ENCODE data around the gene OSCP1.

Gene OSCP1

DNA sequence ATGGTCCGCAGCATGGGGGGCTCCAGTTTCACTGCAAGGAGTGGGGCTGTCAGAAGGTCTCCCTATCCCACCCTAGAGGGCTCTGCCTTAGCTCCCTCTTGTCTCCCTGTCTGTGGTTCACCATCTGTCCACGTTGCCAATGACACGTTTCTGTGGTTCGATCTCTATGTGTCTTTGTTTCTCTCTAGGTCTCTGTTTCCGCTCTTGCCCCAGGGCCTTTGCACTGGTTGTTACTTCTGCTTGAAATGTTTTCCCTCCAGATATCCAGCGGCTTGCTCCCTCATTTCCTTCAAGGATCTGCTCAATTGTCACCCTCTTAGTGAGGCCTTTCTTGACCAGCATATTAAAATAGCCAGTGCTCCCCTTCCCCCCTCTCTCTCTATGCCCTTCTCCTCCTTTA, 22.4 kb upstream of the OSCP1 start:
- DNase-seq = no peak

GRCh38 chr1:36471830-36472641, 21.8 kb upstream of the OSCP1 start:
- DNase-seq = no peak

GRCh38 chr1:36469163-36469562, 18.9 kb upstream of the OSCP1 start:
- DNase-seq = no peak

GRCh38 chr1:36467700-36468455, 17.6 kb upstream of the OSCP1 start:
- no peak for DNase-seq

DNA sequence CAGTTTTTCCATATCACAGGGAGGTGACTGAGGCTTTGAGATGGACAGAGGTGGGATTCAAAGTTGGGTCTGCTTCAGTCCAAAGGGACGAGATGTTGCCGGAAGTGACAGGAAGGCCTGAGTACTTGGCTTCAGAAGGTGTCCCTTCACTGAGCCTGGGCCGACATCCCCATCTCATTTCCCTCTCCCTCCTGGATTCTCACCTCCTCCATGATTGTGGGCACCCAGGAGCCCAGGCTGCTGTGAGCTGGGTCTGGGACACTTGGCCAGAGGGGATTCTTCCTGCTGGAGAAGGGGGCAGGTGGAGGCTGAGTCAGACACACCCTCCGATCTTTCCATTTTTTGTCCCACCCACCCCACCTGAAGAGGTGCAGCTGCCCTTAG, 16.8 kb upstream of the OSCP1 start:
- no peak for DNase-seq

- no peak for DNase-seq
These were observed 16.2 kb upstream of the OSCP1 start for GRCh38 chr1:36466370-36467026.

DNA sequence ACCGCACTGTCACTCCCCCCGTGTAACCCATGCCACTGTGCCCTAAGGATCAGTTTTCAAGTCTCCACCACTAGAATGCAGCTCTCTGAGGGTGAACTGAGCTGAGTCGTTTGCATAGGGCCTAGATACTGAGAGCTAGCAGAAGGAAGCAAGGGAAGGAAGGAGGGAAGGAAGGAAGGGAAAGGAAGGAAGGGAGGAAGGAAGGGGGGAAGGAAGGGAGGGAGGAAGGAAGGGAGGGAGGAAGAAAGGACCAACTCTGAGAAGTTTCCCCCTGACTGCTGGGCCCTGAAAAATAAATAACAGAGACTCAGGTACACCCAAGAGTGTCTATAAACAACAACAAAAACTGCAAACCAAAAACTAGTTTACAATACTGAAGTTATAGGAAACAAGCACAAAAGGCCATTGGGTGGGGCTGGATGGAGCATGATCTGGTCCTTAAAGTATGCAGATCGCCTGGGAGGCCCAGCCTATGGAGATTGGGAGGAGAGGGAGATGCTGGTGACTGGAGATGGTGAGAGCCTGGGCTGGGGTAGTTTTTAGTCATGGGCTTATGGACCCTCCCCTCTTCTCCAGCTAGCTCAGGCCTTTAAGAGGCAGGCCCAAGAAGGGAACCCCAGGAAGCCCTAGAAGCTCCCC, 15.6 kb upstream of the OSCP1 start:
- no peak for DNase-seq

- DNase-seq = no peak
These were observed 14.5 kb upstream of the OSCP1 start for GRCh38 chr1:36464605-36465393.

- peak; percentile 77 for DNase-seq
These were observed 13.8 kb upstream of the OSCP1 start, which contains the start of gene MRPS15 for GRCh38 chr1:36463803-36464604. TSS of gene MRPS15 (minus strand) at chr1:36464384. CDS start at chr1:36464275, 109 bp downstream.

DNA sequence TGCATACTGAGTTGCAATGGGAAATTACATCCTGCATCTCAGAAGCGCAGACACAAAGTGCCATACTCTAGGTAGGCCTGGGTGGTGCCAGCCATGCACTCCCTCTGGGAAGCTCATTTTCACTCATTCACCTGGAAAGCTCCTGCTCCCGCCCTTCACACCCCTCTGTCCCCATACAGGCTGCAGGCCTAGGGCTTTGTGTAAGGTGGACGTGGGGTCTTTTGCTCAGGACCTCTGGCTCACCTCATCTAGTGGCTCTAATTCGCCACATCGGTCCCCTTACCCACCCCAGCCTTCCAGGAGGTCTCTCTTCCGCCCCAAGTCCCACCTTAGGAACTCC, 13.2 kb upstream of the OSCP1 start:
- DNase-seq = no peak

DNA sequence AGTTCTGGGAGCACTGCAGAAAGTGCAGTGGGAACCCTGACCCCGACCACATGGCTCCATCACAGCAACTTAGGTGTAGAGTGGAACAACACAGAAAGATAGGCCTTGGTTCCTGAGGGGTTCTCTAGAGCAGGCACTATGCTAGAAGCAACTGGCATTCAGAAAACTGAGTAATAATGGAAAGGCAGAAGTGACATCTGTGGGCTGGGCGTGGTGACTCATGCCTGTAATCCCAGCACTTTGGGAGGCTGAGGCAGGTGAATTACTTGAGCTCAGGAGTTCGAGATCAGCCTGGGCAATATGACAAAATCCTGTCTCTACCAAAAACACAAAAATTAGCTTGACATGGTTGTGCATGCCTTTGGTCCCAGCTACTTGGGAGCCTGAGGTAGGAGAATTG, 8.7 kb upstream of the OSCP1 start:
- no peak for DNase-seq

- DNase-seq = no peak
These were observed 7.4 kb upstream of the OSCP1 start for GRCh38 chr1:36457691-36458090.

- DNase-seq = no peak
These were observed 6.2 kb upstream of the OSCP1 start for GRCh38 chr1:36456391-36456928.

- no peak for DNase-seq
These were observed 5.1 kb upstream of the OSCP1 start for GRCh38 chr1:36455386-36455785.

- DNase-seq = no peak
These were observed 3.5 kb upstream of the OSCP1 start for GRCh38 chr1:36453600-36454388.

- DNase-seq = no peak
These were observed 2.8 kb upstream of the OSCP1 start for GRCh38 chr1:36453051-36453450.

DNA sequence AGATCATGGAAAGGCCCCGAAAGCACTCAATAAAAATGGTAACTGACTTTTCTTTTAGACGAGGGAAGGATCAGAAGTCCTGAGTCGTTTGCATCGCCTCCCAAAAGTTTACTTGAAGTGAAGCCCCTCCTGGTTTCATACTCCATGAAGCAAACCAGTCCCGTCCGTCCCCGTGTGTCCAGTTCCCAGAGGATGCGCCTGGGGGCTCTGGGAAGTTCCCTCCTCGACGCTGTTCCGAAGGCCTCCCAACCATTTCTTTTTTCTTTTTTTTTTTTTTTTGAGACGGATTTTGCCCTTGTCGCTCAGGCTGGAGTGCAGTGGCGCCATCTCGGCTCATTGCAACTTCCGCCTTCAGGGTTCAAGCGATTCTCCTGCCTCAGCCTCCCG, 661 bp upstream of the OSCP1 start:
- no peak for DNase-seq

- no peak for DNase-seq
These were observed 1.7 kb downstream of the OSCP1 start for GRCh38 chr1:36448530-36449056.

- DNase-seq = no peak
These were observed 2.8 kb downstream of the OSCP1 start for GRCh38 chr1:36447450-36447849.

GRCh38 chr1:36446746-36447145, 3.5 kb downstream of the OSCP1 start:
- no peak for DNase-seq
